GM19240 (cell line): ENCODE results near the gene C1orf53.

Experiments
- DNase-seq: peaks from one replicate; pipeline ENCODE4 v3.0.0; 2011; ENCODE audit warnings: low spot score; ENCODE audit not compliant: insufficient read length

C1orf53 gene

GRCh38 chr1:197907846-197908616 is 5.6 kb downstream of the C1orf53 start:
- DNase-seq, result no peak

DNA sequence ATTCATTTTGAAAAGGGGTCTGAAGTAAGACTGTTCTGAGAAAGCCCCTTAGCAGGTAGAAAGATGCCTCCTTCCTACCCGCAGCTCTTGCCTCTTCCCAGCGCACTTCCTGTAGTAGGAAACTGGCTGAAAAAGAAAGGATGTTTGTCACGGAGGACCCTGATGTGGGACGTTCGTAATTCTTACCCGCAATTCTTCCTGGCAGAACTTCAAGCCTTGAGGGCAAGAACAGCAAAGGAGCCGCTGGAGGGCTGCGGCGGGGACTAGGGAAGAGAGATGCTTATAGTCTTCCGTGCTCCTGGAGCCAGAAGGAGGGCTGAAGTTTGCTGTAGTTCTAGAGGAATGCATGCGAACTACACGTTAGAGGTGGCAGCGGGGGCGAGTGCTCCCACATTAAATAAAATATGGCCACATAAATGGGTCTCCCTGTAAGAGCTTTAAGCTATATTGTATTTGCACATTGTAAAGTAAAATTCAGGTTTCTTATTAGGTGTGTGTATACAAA is 6.3 kb downstream of the C1orf53 start:
- no peak for DNase-seq

GRCh38 chr1:197909384-197909783 is 7.0 kb downstream of the C1orf53 start:
- DNase-seq, result no peak

DNA sequence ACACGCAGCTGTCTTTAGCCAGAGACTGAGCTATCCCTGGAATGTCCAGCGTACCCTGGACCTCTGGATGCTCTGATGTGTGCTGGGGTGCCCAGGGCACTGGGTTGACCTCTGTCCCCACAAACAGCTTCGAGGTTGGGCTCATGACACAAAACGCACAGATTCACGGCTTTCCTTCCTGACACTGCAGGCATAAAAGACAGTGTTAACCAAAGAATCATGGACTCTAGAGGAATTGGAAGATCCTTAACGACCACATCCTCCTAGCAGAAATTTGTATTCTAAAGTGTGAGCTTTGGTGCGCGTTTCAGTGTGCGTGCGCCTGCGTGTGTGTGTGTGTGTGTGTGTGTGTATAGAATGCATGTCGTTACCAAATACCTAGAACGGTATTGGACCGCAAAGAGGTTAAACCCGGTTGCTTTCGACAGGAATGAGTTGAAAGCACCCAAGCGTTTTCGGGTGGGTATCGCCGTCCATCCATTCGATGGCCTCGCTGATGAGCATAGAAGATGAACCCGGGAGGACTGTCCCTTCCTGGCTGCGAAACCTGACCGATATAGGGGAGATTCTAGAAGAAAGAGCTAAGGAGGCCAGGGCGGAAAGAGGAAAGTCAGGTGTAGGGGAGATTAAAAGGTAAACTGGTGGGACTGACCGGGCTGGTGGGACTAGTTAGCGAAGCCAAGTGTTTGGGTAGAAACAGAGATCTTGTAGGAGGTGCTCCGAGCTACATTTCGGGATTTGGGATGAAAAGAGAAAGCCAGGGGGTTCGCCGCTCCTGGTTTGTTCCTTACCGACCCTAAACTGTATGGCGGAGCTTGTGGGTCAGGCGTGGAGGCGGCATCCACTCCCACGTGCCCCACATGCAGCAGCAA is 7.9 kb downstream of the C1orf53 start:
- DNase-seq, result no peak

DNA sequence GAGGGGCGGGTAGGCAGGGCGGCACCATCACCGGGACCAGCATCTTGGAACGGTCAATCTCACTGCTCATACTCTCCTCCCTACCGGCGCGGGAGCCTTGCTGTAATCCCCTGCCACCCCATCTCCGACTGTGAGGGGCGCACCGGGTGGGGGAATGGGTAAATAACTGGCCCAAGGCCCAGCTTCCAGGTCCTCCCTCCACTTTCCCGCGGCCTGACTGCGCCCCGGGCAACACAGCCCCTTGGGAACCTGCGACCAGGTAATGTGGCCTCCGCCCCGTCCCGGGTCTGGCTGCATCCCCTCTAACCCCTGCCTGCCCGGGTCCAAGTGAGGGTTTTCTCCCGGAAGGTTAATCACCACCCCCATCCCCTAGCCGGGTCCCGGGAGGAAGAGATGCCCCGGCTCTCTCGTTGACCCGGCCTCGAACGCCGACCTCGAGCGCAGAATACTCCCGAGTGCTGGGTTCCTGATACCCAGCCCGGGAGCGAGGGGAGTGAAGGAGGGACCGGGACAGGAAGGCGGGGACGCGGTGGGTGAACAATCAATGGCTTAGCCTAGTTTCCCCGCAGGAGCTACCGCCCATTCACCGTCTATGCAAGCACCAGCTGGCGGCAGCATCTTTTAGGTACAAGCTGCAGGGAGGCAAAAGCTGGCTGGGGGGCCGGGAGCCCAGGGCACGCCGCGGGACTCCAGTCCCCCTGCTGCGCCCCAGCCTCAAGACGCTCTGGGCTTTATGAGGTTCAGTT is 8.9 kb downstream of the C1orf53 start:
- DNase-seq, result no peak

DNA sequence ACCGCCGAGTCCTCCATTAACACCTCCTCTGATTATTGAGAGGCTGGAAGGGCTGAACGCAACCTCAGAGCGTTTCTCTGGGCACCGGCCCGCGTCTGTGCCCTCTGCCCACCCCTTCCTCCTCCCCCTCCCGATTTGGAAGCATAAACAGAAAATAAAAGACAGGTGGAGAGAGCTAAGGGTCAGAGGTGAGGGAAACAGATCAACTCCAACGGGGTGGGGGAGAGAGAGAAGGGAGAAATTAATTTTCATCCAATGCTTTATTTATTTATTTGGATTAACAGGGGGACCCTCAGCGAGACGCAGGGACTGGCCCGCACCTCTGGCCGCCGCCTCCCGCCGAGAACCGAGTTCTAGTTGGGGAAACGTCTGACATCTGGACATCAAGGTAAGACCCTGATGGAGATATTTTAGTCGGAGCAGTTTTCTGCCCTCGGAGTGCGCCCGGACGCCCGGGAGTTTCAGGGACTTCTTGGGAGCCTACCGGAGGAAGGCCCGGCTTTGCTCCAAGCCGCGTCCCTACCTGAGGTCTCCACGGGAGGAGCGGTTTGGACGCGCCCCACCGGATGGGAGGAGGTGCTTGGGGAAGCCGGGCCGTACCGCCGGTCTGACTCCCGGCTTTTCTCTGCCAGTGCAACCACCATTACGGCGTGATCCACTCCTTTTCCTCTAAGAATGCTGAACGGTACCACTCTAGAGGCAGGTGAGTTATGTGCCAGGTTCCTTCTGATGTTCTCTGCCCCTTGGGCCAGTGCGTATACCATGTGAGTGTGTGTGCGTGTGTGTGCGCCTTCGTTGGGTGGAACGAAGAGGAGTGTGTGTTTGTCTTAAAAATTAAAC is 9.6 kb downstream of the C1orf53 start:
- no peak for DNase-seq

DNA sequence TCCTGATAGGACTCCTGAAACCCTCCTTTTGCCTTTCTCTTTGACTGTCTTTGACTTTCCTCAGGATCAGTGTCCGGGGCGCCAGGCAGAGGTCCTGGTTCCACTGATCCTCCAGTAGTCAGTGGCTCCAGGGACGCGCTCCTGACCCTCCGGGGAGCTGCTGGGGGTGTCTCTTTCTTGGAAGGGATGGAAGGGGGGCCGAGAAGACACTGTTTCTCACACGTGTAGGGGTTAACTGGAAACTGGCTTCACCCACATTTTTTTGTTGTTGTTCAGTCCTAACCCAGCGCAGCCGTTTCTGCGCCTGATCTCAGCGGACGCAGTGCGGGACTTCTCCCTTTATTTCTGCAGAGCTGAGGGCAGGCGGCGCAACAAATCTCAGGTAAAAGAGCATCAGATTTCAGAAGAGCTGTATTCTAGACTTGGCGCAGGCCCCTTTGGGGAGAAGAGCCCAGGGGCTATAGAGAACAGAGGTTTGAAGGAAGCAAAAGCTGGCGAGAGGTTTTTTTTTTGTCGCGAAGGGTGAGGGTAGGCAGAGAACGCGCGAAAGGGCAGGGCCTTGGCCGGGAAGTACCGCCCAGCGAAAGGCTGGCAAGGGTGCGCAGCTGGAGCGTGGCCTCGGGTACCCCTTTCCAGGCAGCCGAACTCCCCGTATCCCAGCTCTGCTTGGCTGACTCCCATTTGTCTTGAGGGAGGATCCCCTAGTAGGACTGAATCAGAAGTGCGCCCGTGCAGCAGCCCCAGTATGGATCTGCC is 10.5 kb downstream of the C1orf53 start:
- no peak for DNase-seq

DNA sequence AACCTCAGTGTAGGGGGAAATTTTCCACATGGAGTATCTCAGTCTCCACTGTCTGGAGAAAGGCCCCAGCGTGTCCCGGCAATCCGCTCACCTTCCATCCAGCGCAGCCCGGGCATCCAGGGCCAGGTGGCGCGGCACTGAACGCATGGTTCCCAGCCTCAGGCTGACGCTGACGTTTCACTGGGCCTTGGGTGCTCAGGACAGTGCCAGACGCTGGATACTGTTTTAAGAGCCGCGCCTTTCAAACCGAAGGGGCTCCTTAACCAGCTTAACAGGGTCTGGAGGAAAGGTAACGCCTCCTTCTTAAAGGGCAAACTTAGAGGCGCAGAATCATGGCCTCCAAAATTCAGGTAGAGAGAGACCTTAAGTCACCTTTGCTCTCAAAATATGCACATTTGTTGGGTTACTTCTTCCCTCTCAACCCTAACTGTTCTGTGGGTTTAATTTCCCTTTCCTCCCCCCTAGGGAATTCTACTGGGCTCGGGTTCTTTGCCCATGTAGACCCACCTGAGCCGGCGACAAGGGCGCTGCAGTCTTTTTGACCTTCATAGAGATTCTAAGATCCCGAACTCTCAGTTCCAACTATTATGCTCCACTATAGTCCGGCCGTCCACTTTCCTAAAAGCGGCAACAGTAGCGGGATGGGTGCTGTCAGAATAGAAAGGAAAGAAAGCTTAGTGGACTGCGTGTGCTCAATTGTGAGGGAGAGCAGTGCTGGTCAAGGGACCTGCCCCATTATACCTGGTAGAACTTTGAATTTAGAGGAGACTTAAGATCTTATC is 11.3 kb downstream of the C1orf53 start:
- no peak for DNase-seq

DNA sequence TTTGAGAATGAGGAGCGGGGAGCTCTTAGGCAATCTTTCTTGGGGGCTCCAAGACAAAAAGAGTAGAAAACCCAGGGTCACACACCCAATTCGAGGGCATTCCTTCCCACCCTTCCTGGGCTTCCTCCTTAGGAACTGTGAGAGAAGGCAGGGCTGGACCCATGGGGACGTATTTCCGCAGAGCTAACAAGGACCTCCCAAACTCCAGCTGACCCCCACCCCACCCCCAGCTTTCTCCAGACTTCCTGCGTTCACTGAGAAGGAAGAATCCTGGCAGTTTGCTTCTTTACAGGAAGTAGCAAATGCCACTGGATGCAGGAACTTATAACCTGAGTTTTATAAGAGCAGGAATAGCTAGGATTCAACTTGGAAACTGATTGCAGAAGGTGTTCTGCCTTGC is 12.1 kb downstream of the C1orf53 start:
- no peak for DNase-seq

- no peak for DNase-seq
These were observed 12.9 kb downstream of the C1orf53 start for GRCh38 chr1:197915260-197915861.

DNA sequence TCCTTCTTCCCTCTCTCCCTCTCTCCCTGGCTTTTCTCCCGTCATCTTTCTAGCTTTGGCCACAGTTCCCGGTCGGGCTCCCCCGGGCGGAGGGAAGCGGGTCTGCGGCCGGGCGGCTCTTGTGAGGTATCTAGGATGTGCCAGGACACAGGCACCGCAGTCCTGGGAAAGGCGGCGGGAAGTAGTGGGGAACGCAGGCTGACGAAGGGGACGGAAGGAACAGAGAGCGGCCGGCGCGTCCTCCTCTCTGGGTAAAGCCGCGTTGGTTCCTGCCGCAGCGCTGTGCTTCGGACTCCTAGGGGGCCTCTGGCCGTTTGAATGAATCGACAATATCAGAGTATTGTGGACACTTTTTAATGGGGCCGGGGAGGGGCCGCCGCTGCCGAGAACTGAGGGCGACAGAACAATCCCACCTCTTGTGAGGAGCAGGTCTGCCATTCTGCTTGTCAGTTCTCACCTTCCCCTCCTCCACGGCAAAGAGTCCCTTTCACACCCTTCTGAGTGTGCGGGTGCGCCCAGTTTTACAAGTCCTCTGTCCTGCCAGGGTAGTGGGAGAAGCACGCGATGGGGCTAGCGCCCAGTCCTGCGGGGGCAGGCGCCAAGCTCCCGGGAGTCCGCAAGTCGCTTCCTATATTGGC is 13.6 kb downstream of the C1orf53 start:
- DNase-seq, result no peak

- DNase-seq, result no peak
These were observed 14.1 kb downstream of the C1orf53 start for GRCh38 chr1:197916500-197916983.

- no peak for DNase-seq
These were observed 15.6 kb downstream of the C1orf53 start for GRCh38 chr1:197917805-197918651.

DNA sequence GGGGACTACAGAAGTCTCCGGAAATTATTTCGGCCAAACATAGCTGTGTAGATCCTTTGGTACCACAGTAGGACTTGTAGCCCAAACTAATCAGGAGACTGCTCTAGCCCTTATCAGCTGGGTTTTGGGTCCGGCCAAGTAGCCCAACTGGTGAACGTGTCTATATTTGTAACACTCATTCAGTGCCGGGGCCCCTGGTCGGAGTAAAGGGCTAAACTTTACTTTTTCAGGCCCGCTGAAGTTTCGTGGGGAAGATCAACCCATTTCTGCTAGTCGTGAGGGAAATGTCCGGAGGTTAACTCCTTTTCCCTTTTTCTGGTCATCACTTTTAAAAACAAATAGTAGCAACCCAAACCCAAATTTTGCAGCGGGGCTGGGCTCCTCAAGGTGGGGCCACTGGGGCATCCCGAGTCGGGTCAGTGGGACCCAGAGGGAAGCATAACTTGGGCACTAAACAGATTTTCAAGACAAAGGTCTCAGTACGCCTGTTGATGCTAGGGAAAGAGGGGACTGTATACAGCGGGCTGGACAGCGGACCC is 16.4 kb downstream of the C1orf53 start:
- no peak for DNase-seq

- DNase-seq, result no peak
These were observed 17.1 kb downstream of the C1orf53 start for GRCh38 chr1:197919346-197920066.

GRCh38 chr1:197920067-197920396 is 17.6 kb downstream of the C1orf53 start:
- DNase-seq, result no peak
